ENCODE data around the gene PPP3CA.

Gene PPP3CA

GRCh38 chr4:101174679-101175345 is 172.5 kb downstream of the PPP3CA start:
- H3K4me1 ChIP-seq (ENCODE audit: insufficient read depth, low read length): peaks cover 36% of the 10 kb centered on the region
- 91% methylated on average over 3 of the region's 4 CpGs for WGBS
- no peaks in the 10 kb centered on the region for H3K9me3 ChIP-seq (ENCODE audit: insufficient read depth, low read depth, low read length)
- no peak overlapping the region for H3K9ac ChIP-seq (ENCODE audit: low read depth, low read length)
- H3K36me3 ChIP-seq (ENCODE audit: insufficient read depth, low read length): no peaks in the 10 kb centered on the region
- no peak overlapping the region for H3K4me3 ChIP-seq (ENCODE audit: low read length)
- no peak overlapping the region for H3K27ac ChIP-seq (ENCODE audit: low read depth, low read length)
- H3K27me3 ChIP-seq (ENCODE audit: insufficient read depth, low read length): no peaks in the 10 kb centered on the region

- H3K4me1 ChIP-seq (ENCODE audit: insufficient read depth, low read length): peaks cover 39% of the 10 kb centered on the region
- H3K36me3 ChIP-seq (ENCODE audit: insufficient read depth, low read length): no peaks in the 10 kb centered on the region
- H3K9ac ChIP-seq (ENCODE audit: low read depth, low read length): no peak overlapping the region
- H3K27ac ChIP-seq (ENCODE audit: low read depth, low read length): no peak overlapping the region
- WGBS: 90% methylated on average over 1 of the region's 1 CpG
- H3K4me3 ChIP-seq (ENCODE audit: low read length): no peak overlapping the region
- no peaks in the 10 kb centered on the region for H3K27me3 ChIP-seq (ENCODE audit: insufficient read depth, low read length)
- no peaks in the 10 kb centered on the region for H3K9me3 ChIP-seq (ENCODE audit: insufficient read depth, low read depth, low read length)
Measured at GRCh38 chr4:101172369-101172768, 175.0 kb downstream of the PPP3CA start.

- no peak overlapping the region for H3K9ac ChIP-seq (ENCODE audit: low read depth, low read length)
Measured at GRCh38 chr4:101171747-101172146, 175.6 kb downstream of the PPP3CA start.

GRCh38 chr4:101169044-101170014 is 178.0 kb downstream of the PPP3CA start:
- Histone ChIP-seq H3K4me3 (ENCODE audit: low read length) (no peak overlapping the region), H3K4me1 (ENCODE audit: insufficient read depth, low read length) (peaks cover 15% of the 10 kb centered on the region; the same call in 1 of the 2 replicates), H3K27me3 (ENCODE audit: insufficient read depth, low read length) (no peaks in the 10 kb centered on the region), H3K9me3 (ENCODE audit: insufficient read depth, low read depth, low read length) (no peaks in the 10 kb centered on the region), H3K36me3 (ENCODE audit: insufficient read depth, low read length) (no peaks in the 10 kb centered on the region), H3K27ac (ENCODE audit: low read depth, low read length) (no peak overlapping the region), H3K9ac (ENCODE audit: low read depth, low read length) (no peak overlapping the region)
- WGBS: 42% methylated on average over 6 of the region's 6 CpGs

More at GRCh38 chr4:101171747-101172146, 175.6 kb downstream of the PPP3CA start:
- Histone ChIP-seq H3K27ac (ENCODE audit: low read depth, low read length) (no peak overlapping the region), H3K9me3 (ENCODE audit: insufficient read depth, low read depth, low read length) (no peaks in the 10 kb centered on the region), H3K4me1 (ENCODE audit: insufficient read depth, low read length) (peaks cover 32% of the 10 kb centered on the region), H3K36me3 (ENCODE audit: insufficient read depth, low read length) (no peaks in the 10 kb centered on the region), H3K27me3 (ENCODE audit: insufficient read depth, low read length) (no peaks in the 10 kb centered on the region), H3K4me3 (ENCODE audit: low read length) (no peak overlapping the region)
- WGBS: 92% methylated on average over 2 of the region's 3 CpGs

- Histone ChIP-seq H3K9ac (ENCODE audit: low read depth, low read length) (no peak overlapping the region), H3K27me3 (ENCODE audit: insufficient read depth, low read length) (no peaks in the 10 kb centered on the region), H3K27ac (ENCODE audit: low read depth, low read length) (no peak overlapping the region), H3K9me3 (ENCODE audit: insufficient read depth, low read depth, low read length) (no peaks in the 10 kb centered on the region), H3K4me1 (ENCODE audit: insufficient read depth, low read length) (peaks cover 5% of the 10 kb centered on the region; the same call in 1 of the 2 replicates), H3K36me3 (ENCODE audit: insufficient read depth, low read length) (no peaks in the 10 kb centered on the region), H3K4me3 (ENCODE audit: low read length) (no peak overlapping the region)
- 100% methylated on average over 1 of the region's 1 CpG for WGBS
Measured at GRCh38 chr4:101163936-101164335, 183.4 kb downstream of the PPP3CA start.

- Histone ChIP-seq H3K4me1 (ENCODE audit: insufficient read depth, low read length) (peaks cover 15% of the 10 kb centered on the region), H3K27ac (ENCODE audit: low read depth, low read length) (no peak overlapping the region)
Measured at GRCh38 chr4:101162990-101163380, 184.3 kb downstream of the PPP3CA start.

GRCh38 chr4:101160792-101161592 is 186.3 kb downstream of the PPP3CA start:
- H3K27ac ChIP-seq (ENCODE audit: low read depth, low read length): no peak overlapping the region

More at GRCh38 chr4:101162990-101163380, 184.3 kb downstream of the PPP3CA start:
- 80% methylated on average over 1 of the region's 1 CpG for WGBS
- Histone ChIP-seq H3K9me3 (ENCODE audit: insufficient read depth, low read depth, low read length) (no peaks in the 10 kb centered on the region), H3K9ac (ENCODE audit: low read depth, low read length) (no peak overlapping the region), H3K36me3 (ENCODE audit: insufficient read depth, low read length) (no peaks in the 10 kb centered on the region), H3K4me3 (ENCODE audit: low read length) (no peak overlapping the region), H3K27me3 (ENCODE audit: insufficient read depth, low read length) (no peaks in the 10 kb centered on the region)

GRCh38 chr4:101158507-101158906 is 188.8 kb downstream of the PPP3CA start:
- Histone ChIP-seq H3K4me1 (ENCODE audit: insufficient read depth, low read length) (peaks cover 50% of the 10 kb centered on the region), H3K4me3 (ENCODE audit: low read length) (no peak overlapping the region), H3K27ac (ENCODE audit: low read depth, low read length) (0 out of 2 replicates have a peak overlapping the region, but pooled peaks have one; percentile 4), H3K9me3 (ENCODE audit: insufficient read depth, low read depth, low read length) (no peaks in the 10 kb centered on the region), H3K36me3 (ENCODE audit: insufficient read depth, low read length) (no peaks in the 10 kb centered on the region), H3K27me3 (ENCODE audit: insufficient read depth, low read length) (no peaks in the 10 kb centered on the region), H3K9ac (ENCODE audit: low read depth, low read length) (no peak overlapping the region)
- WGBS: 74% methylated on average over 3 of the region's 3 CpGs

More at GRCh38 chr4:101160792-101161592, 186.3 kb downstream of the PPP3CA start:
- Histone ChIP-seq H3K36me3 (ENCODE audit: insufficient read depth, low read length) (no peaks in the 10 kb centered on the region), H3K4me1 (ENCODE audit: insufficient read depth, low read length) (peaks cover 30% of the 10 kb centered on the region), H3K9ac (ENCODE audit: low read depth, low read length) (no peak overlapping the region), H3K9me3 (ENCODE audit: insufficient read depth, low read depth, low read length) (no peaks in the 10 kb centered on the region), H3K4me3 (ENCODE audit: low read length) (no peak overlapping the region), H3K27me3 (ENCODE audit: insufficient read depth, low read length) (no peaks in the 10 kb centered on the region)
- WGBS: 100% methylated on average over 2 of the region's 5 CpGs

- Histone ChIP-seq H3K27me3 (ENCODE audit: insufficient read depth, low read length) (no peaks in the 10 kb centered on the region), H3K9ac (ENCODE audit: low read depth, low read length) (no peak overlapping the region), H3K4me1 (ENCODE audit: insufficient read depth, low read length) (peaks cover 54% of the 10 kb centered on the region), H3K9me3 (ENCODE audit: insufficient read depth, low read depth, low read length) (no peaks in the 10 kb centered on the region), H3K27ac (ENCODE audit: low read depth, low read length) (0 out of 2 replicates have a peak overlapping the region, but pooled peaks have one; percentile 4), H3K4me3 (ENCODE audit: low read length) (no peak overlapping the region), H3K36me3 (ENCODE audit: insufficient read depth, low read length) (no peaks in the 10 kb centered on the region)
- 43% methylated on average over 3 of the region's 3 CpGs for WGBS
Measured at GRCh38 chr4:101158134-101158482, 189.2 kb downstream of the PPP3CA start.

- 87% methylated on average over 4 of the region's 5 CpGs for WGBS
Measured at GRCh38 chr4:101157415-101158133, 189.8 kb downstream of the PPP3CA start.

More at GRCh38 chr4:101157415-101158133, 189.8 kb downstream of the PPP3CA start:
- Histone ChIP-seq H3K4me1 (ENCODE audit: insufficient read depth, low read length) (peaks cover 60% of the 10 kb centered on the region), H3K9me3 (ENCODE audit: insufficient read depth, low read depth, low read length) (no peaks in the 10 kb centered on the region), H3K27me3 (ENCODE audit: insufficient read depth, low read length) (no peaks in the 10 kb centered on the region), H3K4me3 (ENCODE audit: low read length) (no peak overlapping the region), H3K9ac (ENCODE audit: low read depth, low read length) (no peak overlapping the region), H3K36me3 (ENCODE audit: insufficient read depth, low read length) (no peaks in the 10 kb centered on the region), H3K27ac (ENCODE audit: low read depth, low read length) (no peak overlapping the region)

Data from HUES64 (cell line).